ENCODE results near the gene RGS6. TPM values are rescaled to one million over a fixed set of nuclear protein-coding genes. Genes with fewer than 3 reads are reported as not detected.

RGS6 gene
- total RNA-seq, 2 donors from 2014 or later: 1.4 to 4.7 TPM

GRCh38 chr14:72369106-72369505 is 436.9 kb downstream of the RGS6 start:
- Histone ChIP-seq H3K27me3 (replicated peaks; ENCODE audit: insufficient read depth) (no peaks in the 10 kb centered on the region), H3K4me3 (no peak overlapping the region), H3K9me3 (no peaks in the 10 kb centered on the region), H3K36me3 (no peaks in the 10 kb centered on the region), H3K27ac (no peak overlapping the region), H3K4me1 (ENCODE audit: control insufficient read depth in 1 of 2, low read depth in 2 of 2) (no peaks in the 10 kb centered on the region)
- no peak for TF ChIP-seq CTCF (IDR thresholded peaks at IDR 0.05)
- DNase-seq (ENCODE audit: low spot score) (no peak), ATAC-seq (ENCODE audit: insufficient number of reproducible peaks, low FRiP score, low read depth) (no peak)

DNA sequence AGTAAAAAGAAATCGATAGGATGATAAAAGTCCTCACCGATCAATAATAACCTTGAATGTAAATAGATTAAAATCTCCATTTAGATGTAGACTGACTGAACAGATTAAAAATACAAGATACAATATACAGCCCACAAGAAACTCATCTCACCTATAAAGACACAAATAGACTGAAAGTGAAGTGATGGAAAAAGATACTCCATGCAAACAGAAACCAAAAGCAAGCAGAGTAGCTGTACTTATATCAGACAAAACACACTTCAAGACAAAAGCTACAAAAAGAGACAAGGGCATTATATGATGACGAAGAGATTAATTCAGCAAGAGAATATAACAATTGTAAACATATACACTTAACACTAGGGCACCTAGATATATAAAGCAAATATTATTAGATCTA is 444.8 kb downstream of the RGS6 start:
- DNase-seq (ENCODE audit: low spot score) (no peak), ATAC-seq (ENCODE audit: insufficient number of reproducible peaks, low FRiP score, low read depth) (no peak)
- H3K27me3 ChIP-seq (replicated peaks; ENCODE audit: insufficient read depth): no peaks in the 10 kb centered on the region
- H3K27ac ChIP-seq: no peak overlapping the region
- TF ChIP-seq CTCF (IDR thresholded peaks at IDR 0.05): no peak
- no peaks in the 10 kb centered on the region for H3K4me1 ChIP-seq (ENCODE audit: control insufficient read depth in 1 of 2, low read depth in 2 of 2)
- H3K36me3 ChIP-seq: no peaks in the 10 kb centered on the region
- H3K9me3 ChIP-seq: peaks cover 8% of the 10 kb centered on the region
- no peak overlapping the region for H3K4me3 ChIP-seq

GRCh38 chr14:72380456-72380855 is 448.2 kb downstream of the RGS6 start:
- Histone ChIP-seq H3K9me3 (peaks cover 8% of the 10 kb centered on the region), H3K4me3 (no peak overlapping the region), H3K27ac (no peak overlapping the region), H3K36me3 (no peaks in the 10 kb centered on the region), H3K4me1 (ENCODE audit: control insufficient read depth in 1 of 2, low read depth in 2 of 2) (no peaks in the 10 kb centered on the region), H3K27me3 (replicated peaks; ENCODE audit: insufficient read depth) (no peaks in the 10 kb centered on the region)
- DNase-seq (ENCODE audit: low spot score) (no peak), ATAC-seq (ENCODE audit: insufficient number of reproducible peaks, low FRiP score, low read depth) (no peak)
- no peak for TF ChIP-seq CTCF (IDR thresholded peaks at IDR 0.05)

- Histone ChIP-seq H3K9me3 (peaks cover 3% of the 10 kb centered on the region), H3K27ac (no peak overlapping the region), H3K36me3 (no peaks in the 10 kb centered on the region), H3K27me3 (replicated peaks; ENCODE audit: insufficient read depth) (no peaks in the 10 kb centered on the region), H3K4me1 (ENCODE audit: control insufficient read depth in 1 of 2, low read depth in 2 of 2) (no peaks in the 10 kb centered on the region), H3K4me3 (no peak overlapping the region)
- no peak for ATAC-seq (ENCODE audit: insufficient number of reproducible peaks, low FRiP score, low read depth)
- no peak for TF ChIP-seq CTCF (IDR thresholded peaks at IDR 0.05)
- no peak for DNase-seq (ENCODE audit: low spot score)
These were observed 451.6 kb downstream of the RGS6 start for GRCh38 chr14:72383865-72384264.

DNA sequence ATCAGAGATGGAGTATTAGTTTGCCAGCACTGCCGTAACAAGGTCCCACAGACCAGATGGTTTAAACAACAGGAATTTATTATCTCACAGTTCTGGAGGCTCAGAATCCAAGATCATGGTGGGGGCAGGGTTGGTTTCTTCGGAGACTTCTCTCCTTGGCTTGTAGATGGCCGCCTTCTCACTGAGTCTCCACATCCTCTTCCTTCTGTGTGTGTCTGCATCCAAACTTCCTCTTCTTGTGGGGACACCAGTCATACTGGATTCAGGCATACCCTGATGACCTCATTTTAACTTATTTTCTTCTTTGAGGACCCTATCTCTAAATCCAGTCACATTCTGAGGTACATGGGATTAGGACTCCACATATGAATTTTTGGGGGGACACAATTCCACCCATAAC is 455.5 kb downstream of the RGS6 start:
- no peak overlapping the region for H3K27ac ChIP-seq
- ATAC-seq (ENCODE audit: insufficient number of reproducible peaks, low FRiP score, low read depth): no peak
- H3K4me3 ChIP-seq: no peak overlapping the region

More for the DNA sequence above, 455.5 kb downstream of the RGS6 start:
- no peak for DNase-seq (ENCODE audit: low spot score)
- no peak for TF ChIP-seq CTCF (IDR thresholded peaks at IDR 0.05)
- no peaks in the 10 kb centered on the region for H3K4me1 ChIP-seq (ENCODE audit: control insufficient read depth in 1 of 2, low read depth in 2 of 2)
- no peaks in the 10 kb centered on the region for H3K36me3 ChIP-seq
- no peaks in the 10 kb centered on the region for H3K9me3 ChIP-seq
- no peaks in the 10 kb centered on the region for H3K27me3 ChIP-seq (replicated peaks; ENCODE audit: insufficient read depth)
